MM.1S (cell line): Measurements from ENCODE around the gene AGAP3.

Source experiments
- DNase-seq: peaks from one replicate; pipeline ENCODE4 v3.0.0-alpha.2; 2015
- H2AFZ ChIP-seq: fragments of 300-600 bp; sonication (generic); 2 replicates; pipeline ENCODE4 v1.6.0; 2016; ENCODE audit warnings: antibody characterized with exemption, low read length
- H3F3A ChIP-seq: fragments of 300-600 bp; sonication (generic); 2 replicates; pipeline ENCODE4 v1.6.1; 2016; ENCODE audit warnings: mild to moderate bottlenecking, antibody characterized with exemption, low read length, moderate library complexity, mixed read lengths; ENCODE audit not compliant: insufficient read depth
- H3K27ac ChIP-seq: fragments of 300-600 bp; sonication (generic); 2 replicates; pipeline ENCODE4 v1.5.1; 2016; ENCODE audit warnings: mild to moderate bottlenecking, low read length
- H3K27me3 ChIP-seq: fragments of 300-600 bp; sonication (generic); replicated peaks from 2 replicates; pipeline ENCODE4 v1.6.0; 2016; ENCODE audit warnings: low read length; ENCODE audit not compliant: insufficient read depth
- H3K36me3 ChIP-seq: fragments of 300-600 bp; sonication (generic); replicated peaks from 2 replicates; pipeline ENCODE4 v1.6.1; 2016; ENCODE audit warnings: mild to moderate bottlenecking, low read length, mixed read lengths; ENCODE audit not compliant: insufficient read depth
- H3K4me1 ChIP-seq: fragments of 300-600 bp; sonication (generic); 2 replicates; pipeline ENCODE4 v1.6.1; 2016; ENCODE audit warnings: low read length, mixed read lengths
- H3K4me2 ChIP-seq: fragments of 300-600 bp; sonication (generic); 2 replicates; pipeline ENCODE4 v1.6.0; 2016; ENCODE audit warnings: low read depth, low read length
- H3K4me3 ChIP-seq: fragments of 300-600 bp; sonication (generic); 2 replicates; pipeline ENCODE4 v1.5.1; 2016; ENCODE audit warnings: low read length, mixed read lengths
- H3K79me2 ChIP-seq: fragments of 300-600 bp; sonication (generic); 2 replicates; pipeline ENCODE4 v1.6.1; 2016; ENCODE audit warnings: mixed run types, low read length, mixed read lengths
- H3K9ac ChIP-seq: fragments of 300-600 bp; sonication (generic); 2 replicates; pipeline ENCODE4 v1.6.1; 2016; ENCODE audit warnings: low read length, mixed read lengths
- H3K9me2 ChIP-seq: fragments of 300-600 bp; sonication (generic); replicated peaks from 2 replicates; pipeline ENCODE4 v1.6.1; 2016; ENCODE audit warnings: mild to moderate bottlenecking, low read length, mixed read lengths; ENCODE audit not compliant: insufficient read depth
- H3K9me3 ChIP-seq: fragments of 300-600 bp; sonication (generic); replicated peaks from 2 replicates; pipeline ENCODE4 v1.6.1; 2016; ENCODE audit warnings: mild to moderate bottlenecking, low read length, mixed read lengths; ENCODE audit not compliant: insufficient read depth
- H4K20me1 ChIP-seq: fragments of 300-600 bp; sonication (generic); 2 replicates; pipeline ENCODE4 v1.6.1; 2016; ENCODE audit warnings: mild to moderate bottlenecking, low read length, moderate library complexity, mixed read lengths; ENCODE audit not compliant: insufficient read depth
- EZH2 ChIP-seq: fragments of 300-600 bp; sonication (generic); optimal IDR thresholded peaks from 2 replicates; pipeline ENCODE3; 2017; ENCODE audit warnings: low read depth, mild to moderate bottlenecking, antibody characterized with exemption, low read length, mixed read lengths
- EZH2phosphoT487 ChIP-seq: fragments of 300-600 bp; sonication (generic); IDR thresholded peaks from 2 replicates; pipeline ENCODE4 v1.6.1; 2018; ENCODE audit warnings: antibody characterized with exemption, low read length
- TF ChIP-seq, protein P1 (sequence below): fragments of 300-600 bp; sonication (generic); IDR thresholded peaks from 2 replicates; pipeline ENCODE4 v1.5.1; 2016; ENCODE audit warnings: antibody characterized with exemption, low read length, mixed read lengths

Gene AGAP3

GRCh38 chr7:151081170-151082101 lies 4.8 kb upstream of the AGAP3 start:
- TF ChIP-seq, protein P1, sequence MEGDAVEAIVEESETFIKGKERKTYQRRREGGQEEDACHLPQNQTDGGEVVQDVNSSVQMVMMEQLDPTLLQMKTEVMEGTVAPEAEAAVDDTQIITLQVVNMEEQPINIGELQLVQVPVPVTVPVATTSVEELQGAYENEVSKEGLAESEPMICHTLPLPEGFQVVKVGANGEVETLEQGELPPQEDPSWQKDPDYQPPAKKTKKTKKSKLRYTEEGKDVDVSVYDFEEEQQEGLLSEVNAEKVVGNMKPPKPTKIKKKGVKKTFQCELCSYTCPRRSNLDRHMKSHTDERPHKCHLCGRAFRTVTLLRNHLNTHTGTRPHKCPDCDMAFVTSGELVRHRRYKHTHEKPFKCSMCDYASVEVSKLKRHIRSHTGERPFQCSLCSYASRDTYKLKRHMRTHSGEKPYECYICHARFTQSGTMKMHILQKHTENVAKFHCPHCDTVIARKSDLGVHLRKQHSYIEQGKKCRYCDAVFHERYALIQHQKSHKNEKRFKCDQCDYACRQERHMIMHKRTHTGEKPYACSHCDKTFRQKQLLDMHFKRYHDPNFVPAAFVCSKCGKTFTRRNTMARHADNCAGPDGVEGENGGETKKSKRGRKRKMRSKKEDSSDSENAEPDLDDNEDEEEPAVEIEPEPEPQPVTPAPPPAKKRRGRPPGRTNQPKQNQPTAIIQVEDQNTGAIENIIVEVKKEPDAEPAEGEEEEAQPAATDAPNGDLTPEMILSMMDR: no peak
- TF ChIP-seq EZH2phosphoT487: no peak
- no peak for TF ChIP-seq EZH2
- Histone ChIP-seq H3K9ac (peak overlapping the region; percentile 92; the same call in 1 of the 2 replicates), H3K9me3 (no peaks in the 10 kb centered on the region), H3K9me2 (no peaks in the 10 kb centered on the region), H3F3A (peaks cover 18% of the 10 kb centered on the region; the same call in 1 of the 2 replicates), H3K27ac (peak overlapping the region; percentile 38; the same call in 1 of the 2 replicates), H3K4me1 (peaks cover 24% of the 10 kb centered on the region), H3K27me3 (no peaks in the 10 kb centered on the region), H3K4me3 (peak overlapping the region; percentile 84), H3K36me3 (0 out of 2 replicates have a peak, but pooled peaks cover 3% of the 10 kb centered on the region), H3K4me2 (peak overlapping the region; percentile 84), H4K20me1 (no peaks in the 10 kb centered on the region), H2AFZ (0 out of 2 replicates have a peak overlapping the region, but pooled peaks have one; percentile 13), H3K79me2 (peaks cover 52% of the 10 kb centered on the region)
- DNase-seq: no peak

DNA sequence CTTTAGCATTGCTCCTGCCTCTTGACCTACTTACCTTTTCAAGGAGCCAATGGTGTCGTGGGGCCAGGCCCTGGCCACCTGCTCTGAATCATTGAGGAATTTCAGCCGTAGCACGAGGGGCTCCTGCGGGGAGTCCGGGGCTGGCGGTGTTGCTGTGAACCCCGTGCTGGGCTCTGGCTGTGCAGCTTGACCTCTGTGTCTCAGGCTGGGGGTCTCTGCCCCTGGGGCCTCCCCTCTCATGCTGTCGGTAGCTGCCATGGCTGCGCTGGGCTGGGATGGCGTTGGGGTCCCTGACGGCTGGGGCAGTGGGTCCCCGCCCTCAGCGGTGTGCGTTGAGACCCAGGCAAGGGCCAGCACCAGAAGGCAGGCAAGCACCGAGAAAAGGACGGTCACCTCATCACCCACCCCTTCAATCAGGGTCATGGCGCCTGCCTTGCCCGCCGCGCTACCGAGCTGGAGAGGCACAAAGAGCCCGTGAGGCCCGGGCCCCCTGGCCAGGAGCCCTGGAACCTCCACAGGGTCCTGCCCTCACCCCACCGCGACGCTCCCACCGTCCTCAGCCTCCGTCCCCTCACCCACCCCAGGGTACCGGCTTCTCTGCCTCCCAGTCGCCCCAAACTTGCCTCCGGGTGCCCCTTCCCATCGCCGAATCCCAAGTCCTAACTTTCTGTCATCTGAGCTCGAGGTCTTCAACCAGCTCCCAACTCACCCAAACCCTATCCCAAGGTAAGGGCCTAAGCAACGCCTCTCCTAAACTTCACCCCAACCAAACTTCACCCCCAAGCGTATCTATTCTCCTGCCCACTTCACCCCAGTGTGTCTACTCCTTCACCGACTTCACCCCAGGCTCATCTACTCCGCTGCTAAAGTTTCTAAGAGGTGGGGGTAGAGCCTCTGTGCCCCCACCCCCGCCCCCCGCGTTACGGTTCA lies 3.9 kb upstream of the AGAP3 start:
- Histone ChIP-seq H3K36me3 (no peaks in the 10 kb centered on the region), H3F3A (peaks cover 18% of the 10 kb centered on the region; the same call in 1 of the 2 replicates), H3K4me3 (peak overlapping the region; percentile 81), H3K27me3 (no peaks in the 10 kb centered on the region), H3K79me2 (peaks cover 59% of the 10 kb centered on the region), H3K4me2 (peak overlapping the region; percentile 84), H3K9ac (peak overlapping the region; percentile 83), H3K9me3 (no peaks in the 10 kb centered on the region), H4K20me1 (no peaks in the 10 kb centered on the region), H2AFZ (peak overlapping the region; percentile 89), H3K9me2 (no peaks in the 10 kb centered on the region), H3K4me1 (peaks cover 24% of the 10 kb centered on the region), H3K27ac (peak overlapping the region; percentile 30; the same call in 1 of the 2 replicates)
- no peak for DNase-seq
- TF ChIP-seq EZH2phosphoT487 (no peak), EZH2 (no peak)
- TF ChIP-seq, protein P1: no peak

GRCh38 chr7:151083071-151083823 lies 3.0 kb upstream of the AGAP3 start, which contains the start of gene TMUB1:
TSS of gene TMUB1 (minus strand) at chr7:151083493. CDS start at chr7:151082563, 930 bp downstream.
- H3K79me2 ChIP-seq: peaks cover 62% of the 10 kb centered on the region
- no peaks in the 10 kb centered on the region for H3K9me2 ChIP-seq
- peak within 1 kb of the TSS; percentile 83 for H3K9ac ChIP-seq
- peak within 1 kb of the TSS; percentile 30; the same call in 1 of the 2 replicates for H3K27ac ChIP-seq
- peak within 1 kb of the TSS; percentile 84 for H3K4me2 ChIP-seq
- H2AFZ ChIP-seq: peak within 1 kb of the TSS; percentile 89
- no peaks in the 10 kb centered on the region for H4K20me1 ChIP-seq
- DNase-seq: peak; percentile 79
- TF ChIP-seq EZH2phosphoT487 (no peak), EZH2 (no peak)
- TF ChIP-seq, protein P1: no peak
- H3K27me3 ChIP-seq: no peaks in the 10 kb centered on the region
- H3K9me3 ChIP-seq: no peaks in the 10 kb centered on the region
- peaks cover 23% of the 10 kb centered on the region for H3F3A ChIP-seq
- H3K4me3 ChIP-seq: peak within 1 kb of the TSS; percentile 81
- H3K36me3 ChIP-seq: no peaks in the 10 kb centered on the region
- H3K4me1 ChIP-seq: peaks cover 27% of the 10 kb centered on the region
